Measurements from ENCODE around the gene VAMP8.
A peak's percentile ranks its signal among the peaks of the same experiment; 100 is the strongest.
"Not testable (repeated sequence)": the region's sequence is repeated elsewhere in the genome, so short reads cannot be mapped to it uniquely, and the experiment has no call there.

VAMP8 gene

GRCh38 chr2:85579266-85579935 is 2.0 kb downstream of the VAMP8 start:
- DNase-seq (ENCODE audit: low spot score), result no peak

GRCh38 chr2:85580206-85580605 is 2.8 kb downstream of the VAMP8 start:
- no peak for DNase-seq (ENCODE audit: low spot score)

GRCh38 chr2:85582492-85582891 is 5.1 kb downstream of the VAMP8 start:
- no peak for DNase-seq (ENCODE audit: low spot score)

GRCh38 chr2:85583667-85584353 is 6.4 kb downstream of the VAMP8 start:
- DNase-seq (ENCODE audit: low spot score), result peak; percentile 37

- DNase-seq (ENCODE audit: low spot score), result no peak
Observed at GRCh38 chr2:85584354-85584856, 7.0 kb downstream of the VAMP8 start, which contains the start of gene VAMP5. VAMP5 (plus strand) TSS chr2:85584431; CDS start chr2:85584491, 60 bp downstream.

GRCh38 chr2:85584857-85585780 is 7.7 kb downstream of the VAMP8 start:
- DNase-seq (ENCODE audit: low spot score), result no peak

GRCh38 chr2:85585781-85586105 is 8.4 kb downstream of the VAMP8 start:
- no peak for DNase-seq (ENCODE audit: low spot score)

- DNase-seq (ENCODE audit: low spot score), result no peak
Observed at GRCh38 chr2:85588236-85588635, 10.8 kb downstream of the VAMP8 start.

GRCh38 chr2:85588645-85589044 is 11.3 kb downstream of the VAMP8 start:
- no peak for DNase-seq (ENCODE audit: low spot score)

- no peak for DNase-seq (ENCODE audit: low spot score)
Observed at GRCh38 chr2:85589181-85589580, 11.8 kb downstream of the VAMP8 start.

GRCh38 chr2:85589982-85590791 is 12.8 kb downstream of the VAMP8 start:
- DNase-seq (ENCODE audit: low spot score), result no peak

- no peak for DNase-seq (ENCODE audit: low spot score)
Observed at GRCh38 chr2:85590950-85591349, 13.6 kb downstream of the VAMP8 start.

- no peak for DNase-seq (ENCODE audit: low spot score)
Observed at GRCh38 chr2:85591563-85591962, 14.2 kb downstream of the VAMP8 start.

- DNase-seq (ENCODE audit: low spot score), result not testable (repeated sequence)
Observed at GRCh38 chr2:85592299-85592698, 14.9 kb downstream of the VAMP8 start.

GRCh38 chr2:85593023-85593422 is 15.6 kb downstream of the VAMP8 start:
- DNase-seq (ENCODE audit: low spot score), result no peak

GRCh38 chr2:85594715-85595300 is 17.4 kb downstream of the VAMP8 start:
- no peak for DNase-seq (ENCODE audit: low spot score)

GRCh38 chr2:85595301-85596025 is 18.1 kb downstream of the VAMP8 start, which contains the start of gene RNF181:
RNF181 (plus strand) TSS chr2:85595745; CDS start chr2:85595764, 19 bp downstream.
- DNase-seq (ENCODE audit: low spot score), result peak; percentile 94

- DNase-seq (ENCODE audit: low spot score), result no peak
Observed at GRCh38 chr2:85596026-85596333, 18.6 kb downstream of the VAMP8 start.

GRCh38 chr2:85596486-85597143 is 19.2 kb downstream of the VAMP8 start:
- no peak for DNase-seq (ENCODE audit: low spot score)

- DNase-seq (ENCODE audit: low spot score), result no peak
Observed at GRCh38 chr2:85597241-85597640, 19.9 kb downstream of the VAMP8 start.
